ENCODE data around the gene MAST4. TPM values are rescaled to one million over a fixed set of nuclear protein-coding genes. Genes with fewer than 3 reads are reported as not detected.

Gene MAST4
- total and polyA plus RNA-seq, 2 of the 13 experiments (the other 11 are each of a cell fraction or from before 2014, with no cell fraction given), result 3.4 to 3.7 TPM

DNA sequence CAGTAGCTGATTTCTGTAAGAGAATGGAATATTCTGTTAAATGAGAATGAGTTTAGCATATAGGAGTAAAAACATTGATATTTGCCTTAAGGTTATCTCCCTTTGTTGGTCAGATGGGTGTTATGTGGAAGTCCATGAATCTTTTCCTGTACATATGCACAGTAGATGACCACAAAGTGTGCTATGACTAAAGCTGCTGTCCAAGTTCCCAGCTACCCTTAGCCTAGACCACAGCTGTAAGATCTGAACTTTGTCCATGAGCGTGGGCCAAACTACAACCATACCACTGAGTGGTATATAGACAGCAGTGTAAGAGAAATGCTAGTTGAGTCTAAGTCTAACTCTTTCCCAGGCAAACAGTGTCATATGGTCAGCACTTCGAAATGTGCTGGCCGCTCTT, 551.6 kb downstream of the MAST4 start (continued):
- TF ChIP-seq, protein P1, sequence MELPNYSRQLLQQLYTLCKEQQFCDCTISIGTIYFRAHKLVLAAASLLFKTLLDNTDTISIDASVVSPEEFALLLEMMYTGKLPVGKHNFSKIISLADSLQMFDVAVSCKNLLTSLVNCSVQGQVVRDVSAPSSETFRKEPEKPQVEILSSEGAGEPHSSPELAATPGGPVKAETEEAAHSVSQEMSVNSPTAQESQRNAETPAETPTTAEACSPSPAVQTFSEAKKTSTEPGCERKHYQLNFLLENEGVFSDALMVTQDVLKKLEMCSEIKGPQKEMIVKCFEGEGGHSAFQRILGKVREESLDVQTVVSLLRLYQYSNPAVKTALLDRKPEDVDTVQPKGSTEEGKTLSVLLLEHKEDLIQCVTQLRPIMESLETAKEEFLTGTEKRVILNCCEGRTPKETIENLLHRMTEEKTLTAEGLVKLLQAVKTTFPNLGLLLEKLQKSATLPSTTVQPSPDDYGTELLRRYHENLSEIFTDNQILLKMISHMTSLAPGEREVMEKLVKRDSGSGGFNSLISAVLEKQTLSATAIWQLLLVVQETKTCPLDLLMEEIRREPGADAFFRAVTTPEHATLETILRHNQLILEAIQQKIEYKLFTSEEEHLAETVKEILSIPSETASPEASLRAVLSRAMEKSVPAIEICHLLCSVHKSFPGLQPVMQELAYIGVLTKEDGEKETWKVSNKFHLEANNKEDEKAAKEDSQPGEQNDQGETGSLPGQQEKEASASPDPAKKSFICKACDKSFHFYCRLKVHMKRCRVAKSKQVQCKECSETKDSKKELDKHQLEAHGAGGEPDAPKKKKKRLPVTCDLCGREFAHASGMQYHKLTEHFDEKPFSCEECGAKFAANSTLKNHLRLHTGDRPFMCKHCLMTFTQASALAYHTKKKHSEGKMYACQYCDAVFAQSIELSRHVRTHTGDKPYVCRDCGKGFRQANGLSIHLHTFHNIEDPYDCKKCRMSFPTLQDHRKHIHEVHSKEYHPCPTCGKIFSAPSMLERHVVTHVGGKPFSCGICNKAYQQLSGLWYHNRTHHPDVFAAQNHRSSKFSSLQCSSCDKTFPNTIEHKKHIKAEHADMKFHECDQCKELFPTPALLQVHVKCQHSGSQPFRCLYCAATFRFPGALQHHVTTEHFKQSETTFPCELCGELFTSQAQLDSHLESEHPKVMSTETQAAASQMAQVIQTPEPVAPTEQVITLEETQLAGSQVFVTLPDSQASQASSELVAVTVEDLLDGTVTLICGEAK (IDR thresholded peaks at IDR 0.05), result no peak
- TF ChIP-seq, protein P1 (CRISPR knock-in tag; IDR thresholded peaks at IDR 0.05), result no peak
- TF ChIP-seq, protein P2, sequence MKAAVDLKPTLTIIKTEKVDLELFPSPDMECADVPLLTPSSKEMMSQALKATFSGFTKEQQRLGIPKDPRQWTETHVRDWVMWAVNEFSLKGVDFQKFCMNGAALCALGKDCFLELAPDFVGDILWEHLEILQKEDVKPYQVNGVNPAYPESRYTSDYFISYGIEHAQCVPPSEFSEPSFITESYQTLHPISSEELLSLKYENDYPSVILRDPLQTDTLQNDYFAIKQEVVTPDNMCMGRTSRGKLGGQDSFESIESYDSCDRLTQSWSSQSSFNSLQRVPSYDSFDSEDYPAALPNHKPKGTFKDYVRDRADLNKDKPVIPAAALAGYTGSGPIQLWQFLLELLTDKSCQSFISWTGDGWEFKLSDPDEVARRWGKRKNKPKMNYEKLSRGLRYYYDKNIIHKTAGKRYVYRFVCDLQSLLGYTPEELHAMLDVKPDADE (CRISPR knock-in tag; IDR thresholded peaks at IDR 0.05), result no peak
- TF ChIP-seq MYC (CRISPR knock-in tag; IDR thresholded peaks at IDR 0.05; ENCODE audit: borderline replicate concordance) (no peak), ZNF33B (CRISPR knock-in tag; IDR thresholded peaks at IDR 0.05) (no peak), ZFP41 (CRISPR knock-in tag; IDR thresholded peaks at IDR 0.05; ENCODE audit: borderline replicate concordance) (no peak), GLI4 (CRISPR knock-in tag; IDR thresholded peaks at IDR 0.05; ENCODE audit: borderline replicate concordance) (no peak), ZNF619 (CRISPR knock-in tag; IDR thresholded peaks at IDR 0.05) (no peak), SAP130 (CRISPR knock-in tag; IDR thresholded peaks at IDR 0.05; ENCODE audit: low read depth) (0 out of 2 replicates have a peak, but pooled peaks have one; percentile 21)
- TF ChIP-seq, protein P3, sequence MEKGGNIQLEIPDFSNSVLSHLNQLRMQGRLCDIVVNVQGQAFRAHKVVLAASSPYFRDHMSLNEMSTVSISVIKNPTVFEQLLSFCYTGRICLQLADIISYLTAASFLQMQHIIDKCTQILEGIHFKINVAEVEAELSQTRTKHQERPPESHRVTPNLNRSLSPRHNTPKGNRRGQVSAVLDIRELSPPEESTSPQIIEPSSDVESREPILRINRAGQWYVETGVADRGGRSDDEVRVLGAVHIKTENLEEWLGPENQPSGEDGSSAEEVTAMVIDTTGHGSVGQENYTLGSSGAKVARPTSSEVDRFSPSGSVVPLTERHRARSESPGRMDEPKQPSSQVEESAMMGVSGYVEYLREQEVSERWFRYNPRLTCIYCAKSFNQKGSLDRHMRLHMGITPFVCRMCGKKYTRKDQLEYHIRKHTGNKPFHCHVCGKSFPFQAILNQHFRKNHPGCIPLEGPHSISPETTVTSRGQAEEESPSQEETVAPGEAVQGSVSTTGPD (CRISPR knock-in tag; IDR thresholded peaks at IDR 0.05), result no peak
- TF ChIP-seq, protein P4, sequence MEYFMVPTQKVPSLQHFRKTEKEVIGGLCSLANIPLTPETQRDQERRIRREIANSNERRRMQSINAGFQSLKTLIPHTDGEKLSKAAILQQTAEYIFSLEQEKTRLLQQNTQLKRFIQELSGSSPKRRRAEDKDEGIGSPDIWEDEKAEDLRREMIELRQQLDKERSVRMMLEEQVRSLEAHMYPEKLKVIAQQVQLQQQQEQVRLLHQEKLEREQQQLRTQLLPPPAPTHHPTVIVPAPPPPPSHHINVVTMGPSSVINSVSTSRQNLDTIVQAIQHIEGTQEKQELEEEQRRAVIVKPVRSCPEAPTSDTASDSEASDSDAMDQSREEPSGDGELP (IDR thresholded peaks at IDR 0.05; ENCODE audit: borderline replicate concordance, low read depth), result peak; percentile 28; the same call in 1 of the 2 replicates
- TF ChIP-seq, protein P5, sequence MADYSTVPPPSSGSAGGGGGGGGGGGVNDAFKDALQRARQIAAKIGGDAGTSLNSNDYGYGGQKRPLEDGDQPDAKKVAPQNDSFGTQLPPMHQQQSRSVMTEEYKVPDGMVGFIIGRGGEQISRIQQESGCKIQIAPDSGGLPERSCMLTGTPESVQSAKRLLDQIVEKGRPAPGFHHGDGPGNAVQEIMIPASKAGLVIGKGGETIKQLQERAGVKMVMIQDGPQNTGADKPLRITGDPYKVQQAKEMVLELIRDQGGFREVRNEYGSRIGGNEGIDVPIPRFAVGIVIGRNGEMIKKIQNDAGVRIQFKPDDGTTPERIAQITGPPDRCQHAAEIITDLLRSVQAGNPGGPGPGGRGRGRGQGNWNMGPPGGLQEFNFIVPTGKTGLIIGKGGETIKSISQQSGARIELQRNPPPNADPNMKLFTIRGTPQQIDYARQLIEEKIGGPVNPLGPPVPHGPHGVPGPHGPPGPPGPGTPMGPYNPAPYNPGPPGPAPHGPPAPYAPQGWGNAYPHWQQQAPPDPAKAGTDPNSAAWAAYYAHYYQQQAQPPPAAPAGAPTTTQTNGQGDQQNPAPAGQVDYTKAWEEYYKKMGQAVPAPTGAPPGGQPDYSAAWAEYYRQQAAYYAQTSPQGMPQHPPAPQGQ (CRISPR knock-in tag; IDR thresholded peaks at IDR 0.05; ENCODE audit: borderline replicate concordance), result no peak
- TF ChIP-seq, protein P6, sequence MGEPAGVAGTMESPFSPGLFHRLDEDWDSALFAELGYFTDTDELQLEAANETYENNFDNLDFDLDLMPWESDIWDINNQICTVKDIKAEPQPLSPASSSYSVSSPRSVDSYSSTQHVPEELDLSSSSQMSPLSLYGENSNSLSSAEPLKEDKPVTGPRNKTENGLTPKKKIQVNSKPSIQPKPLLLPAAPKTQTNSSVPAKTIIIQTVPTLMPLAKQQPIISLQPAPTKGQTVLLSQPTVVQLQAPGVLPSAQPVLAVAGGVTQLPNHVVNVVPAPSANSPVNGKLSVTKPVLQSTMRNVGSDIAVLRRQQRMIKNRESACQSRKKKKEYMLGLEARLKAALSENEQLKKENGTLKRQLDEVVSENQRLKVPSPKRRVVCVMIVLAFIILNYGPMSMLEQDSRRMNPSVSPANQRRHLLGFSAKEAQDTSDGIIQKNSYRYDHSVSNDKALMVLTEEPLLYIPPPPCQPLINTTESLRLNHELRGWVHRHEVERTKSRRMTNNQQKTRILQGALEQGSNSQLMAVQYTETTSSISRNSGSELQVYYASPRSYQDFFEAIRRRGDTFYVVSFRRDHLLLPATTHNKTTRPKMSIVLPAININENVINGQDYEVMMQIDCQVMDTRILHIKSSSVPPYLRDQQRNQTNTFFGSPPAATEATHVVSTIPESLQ (CRISPR knock-in tag; conservative IDR thresholded peaks at IDR 0.05), result no peak

All from HepG2 (cell line).